HG03060 (cell line): ENCODE data around the gene TCF12.

Source experiments
- ATAC-seq: cut with Tn5 transposase; IDR thresholded peaks from one replicate; pipeline ENCODE4 v1.9.1; 2021; ENCODE audit warnings: low read depth, moderate number of reproducible peaks; ENCODE audit not compliant: unreplicated experiment

The TCF12 gene

GRCh38 chr15:57306161-57306943, 387.9 kb downstream of the TCF12 start:
- ATAC-seq = no peak

DNA sequence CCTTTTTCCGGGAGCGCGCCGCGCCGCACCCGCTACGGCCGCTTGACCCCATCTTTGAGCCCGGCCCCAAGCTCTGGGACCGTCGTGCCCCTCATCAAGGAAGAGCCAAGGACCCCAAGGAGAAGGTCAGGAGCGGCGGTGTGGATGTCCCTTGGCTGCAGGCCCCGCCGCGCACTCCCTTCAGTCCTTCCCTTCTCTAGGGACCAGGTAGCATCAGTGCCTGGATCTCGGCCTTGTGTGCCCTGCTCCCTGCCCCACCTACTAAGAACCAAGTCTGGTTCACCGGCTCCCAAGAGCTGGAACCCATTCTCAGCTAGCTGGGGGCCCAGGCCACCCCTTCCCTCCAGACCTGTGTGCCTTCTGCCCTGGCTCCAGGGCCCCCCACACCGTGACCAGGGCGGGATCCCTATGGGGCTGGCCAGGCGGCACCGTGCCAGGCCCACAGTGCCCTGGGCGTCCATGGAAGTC, 388.5 kb downstream of the TCF12 start:
- ATAC-seq = no peak

DNA sequence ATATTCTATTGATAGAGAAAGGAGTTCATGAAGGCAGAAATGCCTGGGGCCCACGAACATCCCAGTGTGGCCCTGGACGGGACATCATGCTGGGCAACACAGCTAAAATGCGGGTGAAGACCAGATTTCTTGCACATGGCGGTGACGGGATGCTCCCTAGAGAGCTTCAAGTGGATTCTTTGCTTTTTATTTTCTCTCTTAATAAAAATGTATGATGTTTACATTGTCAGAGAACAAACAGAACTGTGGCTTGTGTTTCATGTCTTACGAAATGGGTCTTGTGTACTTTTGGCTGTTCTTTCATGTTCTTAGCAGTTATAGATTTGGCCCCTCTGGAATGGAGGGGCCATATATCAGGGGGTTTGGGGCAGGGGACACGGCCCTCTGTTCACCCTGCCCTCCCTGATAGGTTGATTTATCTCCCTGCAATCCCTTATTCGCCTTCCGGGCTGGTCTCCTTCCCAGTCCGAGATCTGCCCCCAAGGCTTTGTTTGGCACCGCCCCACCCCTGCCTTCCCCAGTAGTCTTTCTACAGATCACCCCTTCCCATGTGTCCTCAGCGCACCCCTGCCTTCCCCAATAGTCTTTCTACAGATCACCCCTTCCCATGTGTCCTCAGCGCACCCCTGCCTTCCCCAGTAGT, 389.2 kb downstream of the TCF12 start:
- ATAC-seq = no peak

- ATAC-seq = no peak
These were observed 389.7 kb downstream of the TCF12 start for GRCh38 chr15:57308170-57308545.

DNA sequence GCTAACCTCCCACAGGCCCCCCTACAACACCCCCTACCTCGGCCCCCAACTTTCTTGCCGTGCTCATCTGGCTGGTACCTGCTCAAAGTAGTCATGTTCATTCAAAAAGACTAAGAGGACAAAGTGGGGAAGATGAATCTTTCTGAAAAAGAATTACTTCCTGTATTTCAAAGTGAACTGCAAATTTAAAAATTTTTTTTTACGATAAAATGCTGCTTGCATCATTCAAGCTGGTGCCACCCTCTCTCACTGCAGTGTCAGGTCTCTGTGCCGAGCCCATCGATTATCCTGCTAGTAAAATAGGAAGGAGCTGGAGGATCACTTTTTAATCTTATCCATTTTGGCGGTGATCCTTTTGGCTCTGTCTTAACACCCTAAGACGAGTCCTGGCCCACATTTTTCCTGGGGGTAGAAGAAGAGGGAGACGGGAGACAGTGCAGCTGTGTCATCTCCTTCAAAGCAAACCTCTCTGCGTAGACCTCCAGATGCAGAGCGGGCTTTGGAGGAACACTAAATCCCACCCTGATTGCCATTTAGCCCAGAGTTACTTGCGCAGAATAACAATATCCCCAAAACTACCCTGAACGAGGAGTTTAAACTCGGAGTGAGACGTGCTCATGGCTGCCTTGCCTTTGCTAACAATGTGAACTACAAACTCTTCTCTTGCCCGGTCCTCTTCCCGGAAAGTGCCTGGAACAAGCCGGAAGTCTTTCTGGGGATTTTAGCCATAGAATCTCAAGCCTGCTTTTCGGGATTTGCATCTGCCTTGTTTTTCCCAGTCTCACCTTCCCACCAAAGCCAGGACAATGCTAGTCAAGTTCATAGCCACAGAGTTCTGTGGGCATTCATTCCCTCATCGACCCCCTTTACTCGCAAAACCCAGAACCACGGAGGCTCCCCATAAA, 391.7 kb downstream of the TCF12 start:
- ATAC-seq = no peak

DNA sequence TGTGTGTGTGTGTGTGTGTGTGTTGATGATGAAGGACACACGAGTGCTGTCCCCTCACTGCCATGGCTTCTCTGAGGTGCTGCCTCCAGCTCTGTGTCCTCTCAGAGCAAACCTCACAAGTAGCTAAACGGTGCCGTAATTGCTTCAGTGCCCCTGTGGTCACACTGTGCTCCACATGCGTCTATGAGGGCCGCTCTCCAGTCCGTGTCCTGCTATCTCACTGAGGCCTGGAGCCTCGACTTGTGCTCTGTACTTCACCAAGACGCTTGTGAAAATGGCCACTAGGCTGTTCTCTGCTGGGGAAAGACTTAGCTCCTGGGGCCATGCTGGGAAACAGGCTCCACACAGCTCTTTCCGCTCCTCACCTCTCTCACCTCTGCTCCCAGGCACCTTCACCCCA, 392.4 kb downstream of the TCF12 start:
- no peak for ATAC-seq

GRCh38 chr15:57312006-57312317, 393.5 kb downstream of the TCF12 start:
- ATAC-seq = no peak

- no peak for ATAC-seq
These were observed 394.1 kb downstream of the TCF12 start for GRCh38 chr15:57312318-57313133.

GRCh38 chr15:57313134-57313483, 394.7 kb downstream of the TCF12 start:
- ATAC-seq = no peak

- no peak for ATAC-seq
These were observed 395.8 kb downstream of the TCF12 start for GRCh38 chr15:57314221-57314620.

DNA sequence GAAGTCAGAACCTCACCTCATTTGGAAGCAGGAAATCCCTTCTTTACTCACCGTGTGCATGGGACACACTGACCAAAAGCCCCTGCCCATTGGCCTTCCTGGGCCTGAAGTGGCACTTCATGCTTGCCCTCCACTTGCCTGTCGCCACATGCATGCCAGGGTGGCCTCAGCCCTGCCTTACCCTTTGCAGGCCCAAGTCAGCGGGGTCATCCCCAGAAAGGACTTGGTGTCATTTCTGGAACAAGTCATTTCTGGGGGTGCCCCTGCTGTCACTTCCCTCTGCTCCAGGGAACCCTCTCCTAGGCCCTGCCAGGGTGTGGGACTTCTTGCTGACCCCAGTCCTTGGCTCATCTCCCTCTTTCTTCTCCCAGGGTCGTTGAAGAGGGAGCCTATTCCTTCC, 398.0 kb downstream of the TCF12 start:
- ATAC-seq = no peak

GRCh38 chr15:57319226-57319918, 400.9 kb downstream of the TCF12 start:
- no peak for ATAC-seq

- no peak for ATAC-seq
These were observed 401.6 kb downstream of the TCF12 start for GRCh38 chr15:57319919-57320560.

GRCh38 chr15:57320631-57321220, 402.3 kb downstream of the TCF12 start:
- ATAC-seq = no peak

DNA sequence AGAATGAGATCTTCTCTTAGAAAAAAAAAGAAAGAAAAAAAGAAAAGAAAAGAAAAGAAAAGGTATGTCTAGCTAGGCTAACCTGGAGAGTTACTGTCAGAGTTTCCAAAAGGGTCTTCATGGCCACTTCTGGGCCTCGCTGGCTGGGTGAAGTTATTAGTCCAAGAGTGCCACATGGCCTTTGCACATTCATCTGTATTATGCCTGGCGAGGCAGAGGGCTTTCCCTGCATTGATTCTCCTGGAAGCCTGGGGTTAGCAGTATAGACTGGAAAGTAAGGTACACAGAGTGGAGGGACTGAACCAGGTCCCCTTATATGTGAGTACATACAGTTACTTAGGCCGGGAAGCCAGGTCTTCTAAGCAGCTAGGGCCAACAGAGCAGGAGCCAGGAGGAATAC, 403.0 kb downstream of the TCF12 start:
- ATAC-seq = no peak

- ATAC-seq = no peak
These were observed 403.6 kb downstream of the TCF12 start for GRCh38 chr15:57321973-57322601.

DNA sequence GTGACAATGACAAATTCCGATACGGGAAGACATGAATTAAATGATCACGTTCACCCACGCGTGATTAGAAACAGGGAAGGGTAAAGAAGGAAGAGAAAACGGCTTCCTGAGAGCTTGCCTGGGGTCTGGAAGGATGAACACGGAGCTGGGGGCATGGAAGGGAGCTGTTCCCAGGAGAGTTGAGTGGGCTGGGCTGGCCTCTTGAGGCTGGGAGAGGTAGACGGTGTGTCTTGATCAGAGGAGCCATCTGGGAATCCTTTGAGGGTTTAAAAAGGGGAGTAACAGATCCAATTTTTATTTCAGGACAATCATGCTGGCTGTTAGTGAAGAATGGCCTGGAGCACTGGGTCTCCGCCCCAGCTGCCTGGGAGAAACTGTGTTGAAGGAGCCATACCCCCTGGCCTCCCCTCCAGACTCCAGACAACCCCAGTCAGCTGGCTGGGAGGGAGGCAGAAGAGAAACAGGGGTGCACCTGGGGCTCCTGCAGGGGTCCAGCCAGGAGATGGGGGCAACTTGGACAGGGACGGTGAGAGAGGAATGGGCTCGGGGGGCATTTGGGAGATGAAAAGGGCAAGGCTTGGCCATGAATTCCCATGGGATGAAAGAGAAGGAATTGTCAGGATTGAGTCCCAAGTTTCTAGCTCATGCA, 404.3 kb downstream of the TCF12 start:
- no peak for ATAC-seq

- no peak for ATAC-seq
These were observed 404.9 kb downstream of the TCF12 start for GRCh38 chr15:57323299-57323805.
